H9 (cell line): Measurements from ENCODE around the gene FCN2. TPM values are rescaled to one million over a fixed set of nuclear protein-coding genes. Genes with fewer than 3 reads are reported as not detected.

Source experiments
- DNase-seq: peaks from one replicate; pipeline ENCODE4 v3.0.0-alpha.2; 2017
- H2AFZ ChIP-seq: one replicate; pipeline ENCODE4 v1.6.1; 2013; ENCODE audit warnings: mild to moderate bottlenecking, low read length, control low read depth, moderate library complexity
- H2AK5ac ChIP-seq: 2 replicates; pipeline ENCODE4 v1.6.1; 2013; ENCODE audit warnings: low read length, control low read depth, mixed read lengths; ENCODE audit not compliant: insufficient read length
- H2BK120ac ChIP-seq: one replicate; pipeline ENCODE4 v1.6.1; 2013; ENCODE audit warnings: low read depth, mild to moderate bottlenecking, low read length, control low read depth, inconsistent platforms; ENCODE audit not compliant: poor library complexity, severe bottlenecking
- H2BK12ac ChIP-seq: 2 replicates; pipeline ENCODE4 v1.6.1; 2013; ENCODE audit warnings: low read length, control low read depth, mixed read lengths, low read depth; ENCODE audit not compliant: insufficient read length
- H2BK15ac ChIP-seq: 2 replicates; pipeline ENCODE4 v1.6.1; 2013; ENCODE audit warnings: low read depth, low read length, control low read depth
- H2BK20ac ChIP-seq: one replicate; pipeline ENCODE4 v1.6.1; 2013; ENCODE audit warnings: low read depth, mild to moderate bottlenecking, low read length, control low read depth, inconsistent platforms; ENCODE audit not compliant: poor library complexity, severe bottlenecking
- H2BK5ac ChIP-seq: 2 replicates; pipeline ENCODE4 v1.6.1; 2013; ENCODE audit warnings: low read length, control low read depth, mixed read lengths; ENCODE audit not compliant: insufficient read length
- H3K14ac ChIP-seq: 2 replicates; pipeline ENCODE4 v1.6.1; 2013; ENCODE audit warnings: low read length, control low read depth; ENCODE audit not compliant: insufficient read depth
- H3K18ac ChIP-seq: 2 replicates; pipeline ENCODE4 v1.6.1; 2013; ENCODE audit warnings: low read depth, mild to moderate bottlenecking, mixed read lengths, low read length, control low read depth; ENCODE audit not compliant: insufficient read length
- H3K23ac ChIP-seq: 2 replicates; pipeline ENCODE4 v1.6.1; 2013; ENCODE audit warnings: low read length, control low read depth, mixed read lengths, low read depth; ENCODE audit not compliant: insufficient read length
- H3K23me2 ChIP-seq: 2 replicates; pipeline ENCODE4 v1.6.1; 2013; ENCODE audit warnings: low read depth, mild to moderate bottlenecking, mixed read lengths, low read length, control low read depth; ENCODE audit not compliant: insufficient read length, poor library complexity, severe bottlenecking
- H3K27ac ChIP-seq: 2 replicates; pipeline ENCODE4 v1.5.1; 2013; ENCODE audit warnings: low read length, control low read depth, mixed read lengths, low read depth; ENCODE audit not compliant: insufficient read length
- H3K27me3 ChIP-seq: 2 replicates; pipeline ENCODE4 v1.6.1; 2013; ENCODE audit warnings: low read length, control low read depth, inconsistent platforms; ENCODE audit not compliant: insufficient read depth
- H3K4ac ChIP-seq: 2 replicates; pipeline ENCODE4 v1.6.1; 2013; ENCODE audit warnings: low read depth, mild to moderate bottlenecking, control low read depth, inconsistent platforms, low read length, moderate library complexity
- H3K4me1 ChIP-seq: 2 replicates; pipeline ENCODE4 v1.6.1; 2013; ENCODE audit warnings: low read length, control low read depth, inconsistent platforms; ENCODE audit not compliant: insufficient read depth
- H3K4me2 ChIP-seq: 2 replicates; pipeline ENCODE4 v1.6.1; 2013; ENCODE audit warnings: low read length, control low read depth, mixed read lengths; ENCODE audit not compliant: insufficient read length, insufficient read depth
- H3K56ac ChIP-seq: 2 replicates; pipeline ENCODE4 v1.6.1; 2013; ENCODE audit warnings: low read depth, mild to moderate bottlenecking, mixed read lengths, low read length, control low read depth; ENCODE audit not compliant: insufficient read length
- H3K79me1 ChIP-seq: 2 replicates; pipeline ENCODE4 v1.6.1; 2013; ENCODE audit warnings: low read depth, mild to moderate bottlenecking, moderate library complexity, low read length, control low read depth, inconsistent platforms; ENCODE audit not compliant: insufficient read depth, poor library complexity, severe bottlenecking
- H3K79me2 ChIP-seq: 2 replicates; pipeline ENCODE4 v1.6.1; 2013; ENCODE audit warnings: low read length, control low read depth, inconsistent platforms; ENCODE audit not compliant: insufficient read depth
- H3K9ac ChIP-seq: 2 replicates; pipeline ENCODE4 v1.6.1; 2013; ENCODE audit warnings: low read length, control low read depth, mixed read lengths; ENCODE audit not compliant: insufficient read length; ENCODE audit errors: extremely low read depth
- H3K9me3 ChIP-seq: one replicate; pipeline ENCODE4 v1.6.1; 2013; ENCODE audit warnings: low read depth, low read length, inconsistent platforms; ENCODE audit not compliant: control insufficient read depth
- H3T11ph ChIP-seq: one replicate; pipeline ENCODE4 v1.6.1; 2013; ENCODE audit warnings: mild to moderate bottlenecking, low read length, control low read depth, inconsistent platforms
- H4K20me1 ChIP-seq: one replicate; pipeline ENCODE4 v1.6.1; 2013; ENCODE audit not compliant: control insufficient read depth, insufficient read length, insufficient read depth
- H4K5ac ChIP-seq: 2 replicates; pipeline ENCODE4 v1.6.1; 2013; ENCODE audit warnings: low read depth, mild to moderate bottlenecking, mixed read lengths, low read length, control low read depth; ENCODE audit not compliant: insufficient read length
- H4K8ac ChIP-seq: replicated peaks from 2 replicates; pipeline ENCODE4 v1.6.1; 2013; ENCODE audit warnings: low read length, control low read depth, mixed read lengths, low read depth; ENCODE audit not compliant: insufficient read length
- H4K91ac ChIP-seq: 2 replicates; pipeline ENCODE4 v1.6.1; 2013; ENCODE audit warnings: low read depth, mild to moderate bottlenecking, moderate library complexity, mixed read lengths, low read length, control low read depth; ENCODE audit not compliant: insufficient read length
- H3K27ac Mint-ChIP-seq, 3 experiments: 2 replicates in 2 of 3; 3 replicates in 1 of 3; pipeline ENCODE4 v1.8.0; 2020 to 2021; ENCODE audit warnings: mixed read lengths in 3 of 3, mild to moderate bottlenecking in 1 of 3, moderate library complexity in 1 of 3
- H3K27me3 Mint-ChIP-seq: 2 replicates; pipeline ENCODE4 v1.8.0; 2021; ENCODE audit warnings: low read depth, mild to moderate bottlenecking, moderate library complexity, mixed read lengths
- H3K36me3 Mint-ChIP-seq, 3 experiments: 2 replicates in 2 of 3; 3 replicates in 1 of 3; pipeline ENCODE4 v1.8.0; 2020 to 2021; ENCODE audit warnings: low read depth in 3 of 3, mixed read lengths in 3 of 3; ENCODE audit not compliant: insufficient read depth in 1 of 3
- H3K4me1 Mint-ChIP-seq, 2 experiments: 2 replicates each; pipeline ENCODE4 v1.8.0; 2020; ENCODE audit warnings: mixed read lengths in 2 of 2
- H3K4me3 Mint-ChIP-seq, 2 experiments: 2 replicates in 1 of 2; 3 replicates in 1 of 2; pipeline ENCODE4 v1.8.0; 2020 to 2021; ENCODE audit warnings: mild to moderate bottlenecking in 2 of 2, mixed read lengths in 2 of 2, moderate library complexity in 1 of 2
- H3K9me3 Mint-ChIP-seq, 2 experiments: 2 replicates in 1 of 2; 3 replicates in 1 of 2; pipeline ENCODE4 v1.8.0; 2020; ENCODE audit warnings: mild to moderate bottlenecking in 2 of 2, mixed read lengths in 2 of 2, moderate library complexity in 1 of 2
- CTCF ChIP-seq: fragments of 200-600 bp; sonication (generic); conservative IDR thresholded peaks from 3 replicates; pipeline ENCODE4 v1.8.0; 2021; ENCODE audit warnings: antibody characterized with exemption, mild to moderate bottlenecking
- WGBS: extraction: QIAGEN DNeasy Blood & Tissue Kit; methylation state at CpG from one replicate; pipeline ENCODE4 v1.1.7; 2013; ENCODE audit warnings: missing lambda C conversion rate, low lambda C conversion rate, mixed read lengths; ENCODE audit not compliant: insufficient read length; ENCODE audit errors: extremely low coverage; 5-methylcytosine and 5-hydroxymethylcytosine counted together
- total RNA-seq: library from RNA; stranded (reverse); gene quantifications from 2 replicates; pipeline ENCODE4 v1.2.1, GENCODE V29; 2021

Gene FCN2
- total RNA-seq, 1 experiment from 2014 or later, result not detected

- Mint-ChIP-seq H3K9me3 (peaks cover 24 to 30% of the 10 kb centered on the region in 2 experiments), H3K4me1 (no peaks in the 10 kb centered on the region), H3K36me3 (peaks cover 0 to 18% (median 6%) of the 10 kb centered on the region in 3 experiments; a peak in 4 of 7 replicates), H3K4me3 (no peak overlapping the region), H3K27ac (no peak overlapping the region), H3K27me3 (peaks cover 7% of the 10 kb centered on the region)
- Histone ChIP-seq H2AFZ (no peak overlapping the region), H3K79me1 (no peaks in the 10 kb centered on the region), H4K5ac (no peak overlapping the region), H3K27ac (no peak overlapping the region), H3K27me3 (no peaks in the 10 kb centered on the region), H3K4ac (no peak overlapping the region), H3K79me2 (no peaks in the 10 kb centered on the region), H3K9me3 (peaks cover 7% of the 10 kb centered on the region), H3T11ph (no peak overlapping the region), H4K91ac (no peak overlapping the region), H3K23ac (no peak overlapping the region), H3K4me1 (no peaks in the 10 kb centered on the region), H3K9ac (no peak overlapping the region), H4K8ac (no peak overlapping the region), H3K56ac (no peak overlapping the region), H2BK12ac (no peak overlapping the region), H3K14ac (no peak overlapping the region), H2AK5ac (no peak overlapping the region), H3K23me2 (no peaks in the 10 kb centered on the region), H3K4me2 (no peak overlapping the region), H2BK120ac (no peak overlapping the region), H2BK5ac (no peak overlapping the region), H3K18ac (no peak overlapping the region), H4K20me1 (no peaks in the 10 kb centered on the region), H2BK15ac (no peak overlapping the region), H2BK20ac (no peak overlapping the region)
- no peak for DNase-seq
- no peak for TF ChIP-seq CTCF
- WGBS, result no CpG with 5 or more reads among the region's 2 CpGs
These were observed 14.9 kb downstream of the FCN2 start for GRCh38 chr9:134895567-134895907.
